ENCODE results near the gene CDC5L.

CDC5L gene

DNA sequence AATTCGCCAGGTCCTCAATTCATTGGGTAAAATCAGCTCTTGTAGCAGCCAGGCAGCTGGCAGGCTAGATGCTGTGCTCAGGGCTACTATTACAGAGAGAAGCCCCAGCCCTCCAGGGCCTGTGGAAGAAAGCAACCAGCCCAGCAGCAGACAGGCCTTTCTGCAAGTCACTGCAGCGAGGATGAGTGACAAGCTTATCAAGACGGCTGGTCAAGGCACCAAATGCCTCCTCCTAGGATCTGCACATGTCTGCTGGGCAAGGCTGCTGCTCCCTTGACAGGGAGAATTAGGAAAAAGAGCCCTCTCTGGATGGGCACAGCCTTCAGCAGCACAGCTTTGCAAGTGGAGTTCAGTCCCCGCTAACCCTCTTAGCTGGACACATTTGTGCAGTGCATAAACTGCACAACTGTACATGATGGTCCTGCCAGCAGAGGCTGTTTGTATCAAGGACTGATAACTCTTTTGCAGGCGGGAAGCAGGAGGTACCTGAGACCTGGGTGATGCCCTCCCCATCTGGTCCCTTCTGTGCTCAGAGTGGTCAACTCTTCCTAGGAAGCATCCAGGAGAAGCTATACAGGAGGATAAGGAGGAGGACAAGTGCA lies 89.9 kb downstream of the CDC5L start:
- no peak for DNase-seq

DNA sequence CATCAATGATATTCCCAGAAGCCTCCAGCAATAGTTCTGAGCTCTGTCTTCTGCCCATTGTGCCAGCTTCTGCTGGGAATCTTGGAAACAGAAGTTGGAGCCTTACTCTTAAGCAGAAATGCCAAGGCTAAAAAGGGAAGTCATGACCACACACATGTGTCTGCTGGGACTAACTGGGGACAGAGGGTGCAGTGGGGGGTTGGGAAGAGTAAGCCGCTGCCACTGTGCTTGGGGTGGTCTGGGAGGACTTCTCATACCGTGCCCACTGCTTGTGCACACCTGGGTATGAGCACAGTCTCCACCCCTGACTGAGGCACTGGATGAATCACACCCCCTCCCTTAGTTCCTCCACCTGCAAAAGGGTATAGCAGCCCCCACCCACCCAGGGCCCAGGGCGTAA lies 90.7 kb downstream of the CDC5L start:
- no peak for DNase-seq

DNA sequence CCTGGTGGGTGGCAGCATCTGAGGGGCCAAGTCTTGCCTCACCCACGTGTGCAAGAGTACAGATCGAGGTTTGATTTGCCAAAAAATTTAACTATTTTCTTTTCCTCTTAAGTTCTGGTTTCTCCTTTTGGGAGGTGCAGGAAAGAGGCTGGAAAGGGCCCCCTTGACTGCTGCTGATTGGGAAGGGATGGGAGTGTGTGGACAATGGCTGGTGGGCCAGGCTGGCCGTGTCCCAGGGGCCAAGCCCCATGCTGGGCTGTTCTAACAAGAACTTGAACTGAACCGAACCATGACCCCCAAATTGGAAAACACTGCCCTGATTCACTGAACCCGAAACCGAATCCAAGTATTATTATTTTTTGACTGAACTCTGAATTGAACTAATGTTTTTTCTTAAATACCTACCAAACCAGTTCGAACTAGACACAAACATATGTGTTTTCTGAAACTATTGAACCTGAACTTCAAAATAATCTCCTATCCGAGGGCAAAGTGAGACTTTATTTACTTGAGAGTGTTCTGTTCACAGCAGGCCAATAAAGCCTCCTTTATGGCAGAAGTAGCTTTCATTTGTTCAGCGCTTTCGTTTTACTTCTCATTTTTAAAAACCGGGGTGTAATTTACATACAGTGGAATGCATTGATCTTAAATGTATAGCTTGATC lies 91.2 kb downstream of the CDC5L start:
- no peak for DNase-seq

DNA sequence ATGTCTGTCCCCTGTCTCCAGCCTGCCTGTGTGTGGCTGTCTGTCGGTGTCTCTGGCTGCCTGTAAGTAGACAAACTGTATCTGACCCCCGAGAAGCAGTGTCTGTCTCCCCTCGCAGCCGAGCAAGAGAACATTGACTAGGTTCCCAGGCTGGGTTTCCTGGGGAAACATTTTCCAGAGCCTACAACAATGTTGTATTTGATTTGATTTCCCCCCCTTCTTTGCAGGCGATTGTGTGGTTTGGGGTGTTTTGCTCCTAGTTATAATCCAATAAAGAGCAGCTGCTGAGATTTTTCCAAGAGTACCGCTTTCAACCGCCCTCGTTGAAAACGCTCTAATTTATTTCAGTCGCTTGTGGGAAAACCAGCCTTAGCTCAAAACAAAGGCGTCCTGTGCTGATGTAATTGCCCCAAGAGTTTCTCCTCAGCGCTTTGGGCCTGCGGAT lies 92.6 kb downstream of the CDC5L start:
- peak; percentile 45 for DNase-seq

DNA sequence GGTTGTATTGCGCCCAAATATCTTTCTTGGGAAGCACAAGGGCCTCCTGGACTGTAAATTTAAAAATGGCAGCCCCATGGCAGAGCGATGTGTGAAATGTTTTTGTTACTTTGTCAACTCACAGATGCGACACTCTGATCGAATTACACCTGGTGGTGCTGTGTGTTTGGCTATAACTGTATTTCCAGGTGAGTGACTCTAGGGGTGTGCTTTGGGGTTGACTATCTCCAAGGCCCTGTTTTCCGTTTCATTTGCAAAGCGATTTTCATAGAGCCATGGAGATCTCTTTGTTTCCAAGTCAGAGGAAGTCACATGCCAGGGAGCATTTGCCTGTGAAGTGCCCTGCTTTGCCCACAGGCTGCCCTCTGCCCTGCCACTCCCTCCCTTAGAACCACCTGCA lies 93.5 kb downstream of the CDC5L start:
- DNase-seq: no peak

DNA sequence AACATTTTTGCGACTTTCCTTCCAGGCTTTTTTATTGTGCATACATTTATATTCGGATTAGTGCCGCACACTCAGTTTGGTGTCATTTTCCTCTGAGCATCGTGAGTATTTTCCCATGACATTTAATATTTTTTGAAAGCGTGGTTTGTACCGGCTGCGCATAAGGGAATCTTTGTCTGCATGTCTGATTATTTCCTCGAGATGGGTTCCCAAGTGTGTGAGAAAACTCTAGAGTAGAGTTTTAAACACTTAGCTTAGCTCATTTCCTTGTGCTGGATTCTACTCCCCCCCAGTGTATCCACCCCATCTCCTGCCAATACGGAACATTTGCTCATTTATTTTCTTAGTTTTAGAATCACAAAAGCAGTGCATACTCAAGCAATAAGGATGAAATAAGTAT lies 94.3 kb downstream of the CDC5L start:
- DNase-seq: no peak

DNA sequence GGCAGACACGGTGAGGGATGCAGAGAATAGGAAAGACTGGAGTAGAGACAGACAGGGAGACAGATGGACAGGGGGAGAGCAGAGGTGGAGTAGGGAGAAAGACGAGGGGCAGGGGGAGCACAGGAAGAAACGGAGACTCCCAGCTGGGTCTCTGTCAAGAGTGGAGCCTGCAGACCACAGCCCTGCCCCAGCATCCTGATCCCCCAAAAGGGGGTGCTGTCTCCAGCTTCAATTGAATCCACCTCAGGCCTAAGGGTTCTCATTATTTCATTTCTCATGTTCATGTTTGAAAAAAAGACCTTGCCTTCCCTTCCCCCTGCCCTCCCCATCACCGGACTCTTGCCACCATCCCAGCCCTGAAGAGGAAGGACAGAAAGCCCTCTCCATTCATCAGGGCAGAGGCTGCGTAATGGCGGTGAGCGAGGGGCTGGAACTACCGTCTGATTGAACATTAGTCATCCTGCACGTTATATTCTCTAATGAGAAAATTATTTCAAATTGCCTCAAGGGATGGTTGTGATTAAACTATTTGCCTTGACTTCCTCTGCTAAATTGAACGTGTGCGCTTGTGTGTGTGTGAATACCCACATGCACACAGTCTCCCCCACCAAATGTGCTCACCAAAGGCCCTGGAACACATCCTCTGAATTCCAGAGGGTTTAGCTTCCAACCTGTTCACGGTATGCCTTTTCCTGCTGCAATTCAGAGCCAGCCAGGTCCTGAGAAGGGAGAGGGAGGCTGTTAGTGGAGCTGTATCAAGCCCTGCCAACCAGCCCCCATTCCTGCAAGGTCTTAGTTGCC lies 98.3 kb downstream of the CDC5L start:
- DNase-seq: peak; percentile 94

DNA sequence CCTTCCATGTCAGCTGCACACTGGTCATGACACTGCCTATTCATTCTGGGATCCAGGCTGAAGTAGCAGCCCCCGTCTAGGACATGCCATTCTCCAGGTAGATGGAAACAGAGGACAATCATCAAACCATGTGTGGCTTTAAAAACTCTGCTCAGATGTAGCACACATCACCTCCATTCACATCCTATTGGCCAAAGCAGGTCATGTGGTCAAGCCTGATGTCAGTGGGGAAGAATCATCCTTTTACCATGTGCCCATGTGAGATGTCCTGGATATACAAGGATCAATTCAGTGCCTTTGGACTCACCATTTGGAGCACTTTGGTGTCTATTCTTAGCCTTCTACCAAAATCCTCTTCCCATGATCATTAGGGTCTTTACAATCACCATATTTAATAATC lies 99.5 kb downstream of the CDC5L start:
- DNase-seq: no peak

DNA sequence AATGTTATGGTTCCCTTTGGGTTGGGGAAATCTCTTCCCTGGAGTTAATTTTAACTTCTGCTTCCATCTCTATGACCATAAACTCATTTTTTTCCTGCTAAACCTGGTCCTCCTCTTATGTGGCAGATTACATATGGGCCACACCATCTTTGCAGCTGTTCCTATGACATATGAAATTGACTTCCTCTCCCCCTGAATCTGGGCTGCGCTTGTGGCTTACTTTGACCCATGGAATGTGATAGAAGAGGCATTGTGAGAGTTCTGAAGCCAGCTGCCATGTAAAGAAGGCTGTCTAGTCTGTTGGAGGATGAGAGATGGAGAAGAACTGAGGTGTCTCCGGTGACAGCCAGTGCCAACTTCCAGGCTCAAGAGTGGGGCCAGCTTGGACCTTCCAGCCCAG lies 100.1 kb downstream of the CDC5L start:
- peak; percentile 68 for DNase-seq

DNA sequence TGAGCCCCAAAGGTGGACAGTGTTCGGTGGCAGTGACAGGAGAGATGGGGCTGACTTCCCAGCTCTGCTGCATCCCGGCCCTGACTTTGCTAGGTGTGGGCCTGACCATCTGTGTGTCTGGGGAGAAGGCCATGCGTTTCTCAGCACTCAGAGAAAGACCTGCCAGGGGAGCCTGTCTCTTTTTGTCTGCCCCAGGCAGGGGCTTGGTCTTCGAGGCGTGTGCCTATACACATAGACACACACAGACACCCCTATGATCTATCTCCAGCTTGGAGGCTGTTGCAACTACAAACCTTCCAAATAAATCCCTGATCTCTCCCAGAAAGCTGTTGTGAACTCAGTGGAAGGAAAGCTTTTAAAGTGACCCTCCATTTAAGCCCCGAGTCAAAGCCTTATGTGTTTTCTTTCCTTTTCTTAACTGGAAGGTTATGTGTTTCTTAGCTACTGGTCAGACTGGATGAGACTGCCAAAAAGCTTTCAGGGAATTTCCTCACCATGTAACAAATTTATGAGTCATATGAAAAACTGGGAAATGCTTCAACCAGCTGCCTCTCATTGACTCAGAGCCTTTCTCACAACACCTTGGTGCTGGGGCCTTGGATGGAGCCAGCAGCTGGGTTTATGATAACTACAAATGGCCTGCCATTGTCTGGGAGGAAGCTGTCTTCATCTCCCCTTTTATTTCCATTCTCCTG lies 102.6 kb downstream of the CDC5L start:
- peak; percentile 99 for DNase-seq

DNA sequence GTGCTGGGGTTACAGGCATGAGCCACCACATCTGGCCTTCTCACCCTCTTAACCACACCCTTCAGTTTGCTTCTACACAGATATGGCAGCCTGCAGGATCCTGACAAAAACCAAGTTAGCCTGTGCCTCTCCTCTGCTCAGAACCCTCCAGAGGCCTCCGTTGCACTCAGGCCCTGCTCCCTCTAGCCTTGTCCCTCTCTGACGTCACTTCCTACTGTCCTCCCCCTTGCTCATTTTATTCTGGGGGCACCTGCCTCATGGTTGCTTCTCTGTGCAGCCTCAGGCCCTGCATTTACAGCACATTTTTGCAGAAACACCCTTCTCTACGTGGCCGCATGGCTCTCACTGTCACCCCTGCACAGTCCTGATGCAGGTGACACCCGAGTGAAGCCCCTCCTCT lies 105.6 kb downstream of the CDC5L start:
- DNase-seq: no peak

DNA sequence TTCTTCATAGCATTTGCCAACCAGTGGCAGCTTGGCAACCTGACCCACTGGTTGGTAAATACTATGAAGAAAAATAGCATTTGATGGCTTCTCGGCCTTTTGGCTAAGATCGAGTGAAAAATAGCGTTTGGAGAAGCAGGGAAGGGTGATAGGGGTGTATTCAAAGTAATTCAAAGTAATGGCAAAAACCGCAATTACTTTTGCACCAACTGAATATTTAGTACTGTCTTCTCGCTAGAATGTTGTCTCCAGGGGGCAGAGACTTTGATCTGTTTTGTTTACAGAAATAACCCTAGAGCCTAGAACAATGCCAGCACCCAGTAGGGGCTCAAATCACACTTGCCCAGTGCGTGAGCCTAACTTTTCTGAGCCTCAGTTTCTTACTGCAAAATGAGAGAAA lies 106.1 kb downstream of the CDC5L start:
- DNase-seq: no peak

DNA sequence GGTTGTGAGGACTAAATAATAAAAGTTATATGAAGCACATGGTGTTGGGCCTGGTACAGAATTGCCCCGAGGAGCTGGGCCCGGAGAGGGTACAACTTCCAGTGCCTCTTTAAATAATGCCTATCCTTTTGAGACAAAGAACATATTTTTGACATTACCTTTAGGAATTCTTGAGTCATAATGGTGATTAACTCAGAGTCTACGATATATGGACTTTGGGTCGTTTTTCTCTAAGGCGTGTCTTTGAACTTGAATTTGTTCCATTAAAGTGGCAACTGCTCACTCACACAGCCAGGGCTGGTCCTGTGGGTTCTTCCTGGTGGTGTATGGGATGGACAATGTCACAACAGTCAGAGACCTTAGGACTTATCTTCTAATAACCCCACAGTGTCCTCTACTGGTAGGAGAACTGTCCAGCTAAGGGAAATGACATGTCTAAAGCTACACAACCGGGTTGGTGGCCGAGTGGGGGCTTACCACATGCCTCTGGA lies 106.5 kb downstream of the CDC5L start:
- DNase-seq: peak; percentile 89

DNA sequence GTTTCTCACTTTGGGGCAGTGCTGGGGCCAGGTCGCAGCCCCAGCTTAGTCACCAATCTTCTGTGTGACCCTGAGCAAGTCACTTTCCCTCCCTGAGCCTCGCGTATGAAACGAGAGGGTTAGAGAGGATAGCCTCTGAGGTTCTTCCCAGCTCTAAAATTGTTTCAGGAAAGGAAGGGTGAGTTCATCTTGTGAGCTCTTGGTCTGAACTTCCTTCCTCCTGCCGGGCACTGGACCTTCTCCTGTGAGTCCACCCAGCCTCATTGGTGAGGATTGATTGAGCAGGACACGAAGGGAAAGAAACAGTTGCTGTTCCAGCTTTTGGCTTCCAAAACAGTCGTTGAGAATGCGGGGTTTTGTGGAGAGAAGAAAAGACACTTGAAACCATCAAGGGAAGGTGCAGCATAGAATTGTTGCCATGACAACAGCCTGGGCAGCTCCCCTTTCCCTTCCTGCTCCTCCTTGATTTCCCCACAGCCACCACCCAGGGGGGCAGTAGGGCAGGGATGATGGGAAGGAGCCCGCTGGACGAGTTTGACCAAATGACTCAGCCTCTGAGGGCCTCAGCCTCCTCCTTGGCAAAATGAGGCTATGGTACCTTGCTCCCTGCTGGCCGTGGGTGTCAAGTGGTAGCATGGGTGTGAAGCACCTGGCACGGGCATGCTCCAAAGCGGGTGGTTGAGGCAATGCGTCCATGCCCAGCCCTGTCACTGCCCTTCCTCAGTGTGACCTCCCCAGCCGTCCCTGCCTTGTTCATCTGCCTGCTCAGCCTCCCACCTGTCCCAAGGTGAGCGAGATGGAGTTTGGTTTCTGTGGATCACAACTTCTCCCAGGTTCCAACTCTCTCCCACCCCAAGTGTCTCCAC lies 107.8 kb downstream of the CDC5L start:
- DNase-seq: peak; percentile 15

DNA sequence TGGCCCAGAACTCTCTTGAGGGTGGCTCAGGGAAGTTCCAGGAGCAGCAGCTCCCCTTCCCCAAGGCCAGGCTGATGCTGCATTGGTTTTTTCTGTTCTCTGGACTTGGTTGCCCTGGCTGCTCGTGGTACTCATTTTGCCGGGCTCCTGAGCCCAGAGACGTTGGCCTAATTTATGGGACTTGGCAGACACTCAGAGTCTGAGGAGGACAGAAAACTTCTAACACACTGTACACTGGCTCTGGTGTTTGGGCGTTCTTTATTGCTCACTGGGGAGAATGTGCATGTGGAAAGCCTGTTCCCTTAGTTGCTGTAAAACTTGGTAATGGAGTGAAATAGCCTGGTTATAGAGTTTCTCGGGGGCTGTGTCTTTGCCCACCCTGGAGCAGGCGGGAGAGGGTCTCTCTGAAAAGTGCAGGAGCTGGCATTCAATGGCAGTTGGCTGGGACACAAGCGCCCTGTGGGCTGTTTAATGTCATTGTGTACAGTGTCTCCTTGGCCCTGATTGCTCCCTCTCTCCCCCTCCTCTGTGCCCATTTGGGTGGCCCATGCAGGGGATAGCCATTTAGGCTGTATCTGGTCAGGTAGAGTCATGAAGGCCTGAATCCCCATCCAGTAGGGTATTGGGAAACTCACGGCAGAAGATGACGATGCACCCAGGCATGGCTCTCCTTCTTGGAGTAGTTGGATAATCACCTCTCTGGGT lies 109.3 kb downstream of the CDC5L start:
- DNase-seq: peak; percentile 19

DNA sequence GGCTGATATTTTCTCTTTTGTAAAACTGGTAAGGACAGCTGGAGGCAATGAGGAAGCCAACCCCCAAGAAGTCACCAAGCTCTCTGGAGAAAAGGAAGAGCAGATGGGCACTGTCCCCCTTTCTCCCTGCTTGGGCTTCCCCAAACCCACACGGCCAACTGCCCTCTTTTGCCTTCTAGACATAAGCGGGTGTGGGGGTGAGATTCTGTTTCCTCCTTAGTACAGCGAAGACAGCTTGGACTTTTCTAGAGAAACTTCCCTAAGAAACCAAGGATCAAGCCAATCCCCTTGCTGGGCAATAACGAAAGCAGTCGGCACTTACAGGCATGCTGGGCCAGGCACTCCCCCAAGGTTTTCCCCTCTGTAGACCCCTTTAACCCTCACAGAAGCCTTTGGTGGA lies 110.3 kb downstream of the CDC5L start:
- DNase-seq: no peak

DNA sequence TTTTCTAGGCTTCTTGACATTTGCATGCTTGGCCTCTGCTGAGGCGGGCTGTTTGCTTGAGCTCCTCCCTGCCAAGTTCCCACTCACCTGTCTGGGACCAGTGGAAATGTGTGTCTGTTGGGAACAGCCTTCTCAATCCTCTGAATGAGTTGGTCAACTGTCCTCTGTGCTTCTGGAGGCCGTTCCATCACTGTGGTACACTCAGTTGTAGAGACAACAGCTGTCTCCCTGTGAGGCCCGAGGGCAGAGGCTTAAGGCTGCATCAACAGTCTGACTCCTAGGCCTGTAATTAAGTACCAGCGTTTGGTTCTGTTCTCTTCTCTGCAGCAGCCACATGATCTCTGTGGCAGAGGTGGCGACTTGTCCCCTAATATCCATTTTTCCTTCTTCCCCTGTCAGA lies 110.9 kb downstream of the CDC5L start:
- DNase-seq: no peak

DNA sequence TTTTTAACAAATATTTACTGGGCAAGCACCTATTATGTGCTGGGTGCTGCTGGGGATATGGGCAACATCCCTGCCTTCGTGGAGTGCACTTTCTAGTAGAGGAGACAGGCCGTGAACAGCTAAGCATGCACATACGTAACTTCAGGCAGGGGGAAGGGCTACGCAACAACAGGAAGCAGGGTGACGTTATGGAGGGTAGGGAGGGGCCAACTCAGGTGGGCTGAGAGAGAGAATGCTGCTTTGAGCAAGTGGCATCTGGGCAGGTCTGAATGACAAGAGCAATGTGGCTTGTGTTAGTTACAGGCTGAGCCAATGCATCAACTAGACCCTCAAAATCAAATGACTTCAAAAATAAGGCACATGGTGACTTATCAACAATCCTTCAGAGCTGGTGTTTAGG lies 112.1 kb downstream of the CDC5L start:
- no peak for DNase-seq

Measured in fibroblast of upper back skin (primary cell).